OCI-LY7 (cell line): ENCODE measurements around the gene LSAMP. TPM values are rescaled to one million over a fixed set of nuclear protein-coding genes. Genes with fewer than 3 reads are reported as not detected.

ENCODE experiments used
- BruUV-seq: library from RNA; stranded (reverse); fragments of 400-500 nt; replicated peaks from 2 replicates; lab custom pipeline; 2021; lab: Mats Ljungman, UMichigan
- CTCF ChIA-PET: fragments of 300-600 bp; sonication (Branson Sonifier 250); formaldehyde crosslinking; loops from one replicate; lab custom pipeline; 2022; ENCODE audit warnings: antibody characterized with exemption; ENCODE audit not compliant: unreplicated experiment; lab: Charles Lee
- POLR2A ChIA-PET: fragments of 300-600 bp; sonication (Branson Sonifier 250); formaldehyde crosslinking; loops from one replicate; lab custom pipeline; 2022; ENCODE audit warnings: antibody characterized with exemption; lab: Charles Lee
- DNase-seq: peaks from one replicate; pipeline ENCODE4 v3.0.0-alpha.2; 2015; ENCODE audit warnings: low spot score
- H2AFZ ChIP-seq: fragments of 200-600 bp; sonication (generic), shearing (Covaris generic); 2 replicates; pipeline ENCODE4 v1.6.1; 2014; ENCODE audit warnings: mild to moderate bottlenecking, antibody characterized with exemption, low read length, moderate library complexity
- H3K27ac ChIP-seq: fragments of 200-600 bp; sonication (generic); 2 replicates; pipeline ENCODE4 v1.5.1; 2014; ENCODE audit warnings: mixed run types, low read depth, mild to moderate bottlenecking, moderate library complexity, low read length, inconsistent platforms; ENCODE audit not compliant: poor library complexity, severe bottlenecking
- H3K36me3 ChIP-seq: fragments of 200-600 bp; sonication (generic); 2 replicates; pipeline ENCODE4 v1.6.1; 2014; ENCODE audit warnings: mild to moderate bottlenecking, antibody characterized with exemption, low read length, moderate library complexity, mixed read lengths; ENCODE audit not compliant: insufficient read depth
- H3K4me1 ChIP-seq: fragments of 200-600 bp; sonication (generic); 2 replicates; pipeline ENCODE4 v1.5.1; 2014; ENCODE audit warnings: mild to moderate bottlenecking, low read length; ENCODE audit not compliant: insufficient read depth, poor library complexity, severe bottlenecking
- H3K4me2 ChIP-seq: fragments of 200-600 bp; sonication (generic); 2 replicates; pipeline ENCODE4 v1.6.1; 2014; ENCODE audit warnings: mild to moderate bottlenecking, low read length
- H3K4me3 ChIP-seq: fragments of 200-600 bp; sonication (generic); 2 replicates; pipeline ENCODE4 v1.5.1; 2014; ENCODE audit warnings: mild to moderate bottlenecking, low read depth, low read length; ENCODE audit not compliant: poor library complexity, severe bottlenecking
- H3K79me2 ChIP-seq: fragments of 200-600 bp; sonication (generic); 2 replicates; pipeline ENCODE4 v1.6.1; 2016; ENCODE audit warnings: low read depth, mild to moderate bottlenecking, low read length, moderate library complexity, mixed read lengths; ENCODE audit not compliant: insufficient read depth
- H3K9me2 ChIP-seq: fragments of 200-600 bp; sonication (generic); 2 replicates; pipeline ENCODE4 v1.6.1; 2016; ENCODE audit warnings: mild to moderate bottlenecking, low read length, mixed read lengths; ENCODE audit not compliant: insufficient read depth
- H3K9me3 ChIP-seq: fragments of 200-600 bp; sonication (generic); 2 replicates; pipeline ENCODE4 v1.6.1; 2014; ENCODE audit warnings: mild to moderate bottlenecking, mixed run types, low read length, mixed read lengths
- H4K20me1 ChIP-seq: fragments of 200-600 bp; sonication (generic); 2 replicates; pipeline ENCODE4 v1.6.1; 2014; ENCODE audit warnings: mild to moderate bottlenecking, antibody characterized with exemption, low read length, moderate library complexity, mixed read lengths; ENCODE audit not compliant: insufficient read depth
- EZH2phosphoT487 ChIP-seq: fragments of 200-600 bp; sonication (generic); IDR thresholded peaks from 2 replicates; pipeline ENCODE4 v1.6.1; 2018; ENCODE audit warnings: low read depth, borderline replicate concordance, mild to moderate bottlenecking, mixed run types, antibody characterized with exemption, low read length, moderate library complexity, mixed read lengths
- intact Hi-C: fragments of 100-400 bp; cut with micrococcal nuclease; formaldehyde crosslinking; loops from one replicate; pipeline ENCODE4 v1.10.0; 2022; ENCODE audit not compliant: unreplicated experiment
- total RNA-seq, 2 experiments: library from RNA; depleted of rRNA in 1 of 2; stranded (reverse); fragments of >200 nt in 1 of 2; shearing (Covaris generic) in 1 of 2; gene quantifications; 2 replicates each; pipeline ENCODE4 v1.2.3, GENCODE V29; 2014 to 2022
- TF ChIP-seq, protein P1 (sequence below): fragments of 200-600 bp; sonication (generic); conservative IDR thresholded peaks from 2 replicates; pipeline ENCODE4 v1.5.1; 2014; ENCODE audit warnings: mild to moderate bottlenecking, antibody characterized with exemption, low read length, moderate library complexity, mixed read lengths

The LSAMP gene
- total RNA-seq, 2 experiments from 2014 or later, result 1.4 TPM; not detected in 1

DNA sequence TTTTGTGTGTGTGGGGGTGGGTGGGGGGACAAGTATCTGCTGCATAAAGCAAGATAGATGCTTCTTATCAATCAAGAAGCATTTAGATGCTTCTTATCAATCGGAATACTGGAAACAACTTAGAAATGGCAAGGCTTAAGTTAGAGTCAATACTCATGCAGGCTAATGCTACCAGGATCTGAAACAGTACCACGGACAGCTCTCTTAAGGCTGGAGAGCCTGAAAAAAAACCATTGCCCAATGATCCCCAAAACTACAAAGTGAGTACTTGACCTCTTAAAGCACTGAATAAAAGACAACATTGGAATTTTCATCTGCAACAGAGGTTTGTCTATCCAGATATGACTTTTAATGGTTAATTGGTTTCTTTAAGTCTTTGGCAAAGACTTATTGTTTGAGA is 559.7 kb downstream of the LSAMP start:
- H3K4me1 ChIP-seq, result no peaks in the 10 kb centered on the region
- no peaks in the 10 kb centered on the region for H3K36me3 ChIP-seq
- H3K9me2 ChIP-seq, result no peaks in the 10 kb centered on the region
- intact Hi-C loops, result no loop called here
- no peak overlapping the region for H2AFZ ChIP-seq
- no TSS peak for BruUV-seq
- H3K79me2 ChIP-seq, result no peaks in the 10 kb centered on the region
- H4K20me1 ChIP-seq, result no peaks in the 10 kb centered on the region
- no peaks in the 10 kb centered on the region for H3K9me3 ChIP-seq
- no peak overlapping the region for H3K27ac ChIP-seq
- no peak for DNase-seq
- ChIA-PET CTCF (no interaction called here), POLR2A (no interaction called here)
- TF ChIP-seq, protein P1, sequence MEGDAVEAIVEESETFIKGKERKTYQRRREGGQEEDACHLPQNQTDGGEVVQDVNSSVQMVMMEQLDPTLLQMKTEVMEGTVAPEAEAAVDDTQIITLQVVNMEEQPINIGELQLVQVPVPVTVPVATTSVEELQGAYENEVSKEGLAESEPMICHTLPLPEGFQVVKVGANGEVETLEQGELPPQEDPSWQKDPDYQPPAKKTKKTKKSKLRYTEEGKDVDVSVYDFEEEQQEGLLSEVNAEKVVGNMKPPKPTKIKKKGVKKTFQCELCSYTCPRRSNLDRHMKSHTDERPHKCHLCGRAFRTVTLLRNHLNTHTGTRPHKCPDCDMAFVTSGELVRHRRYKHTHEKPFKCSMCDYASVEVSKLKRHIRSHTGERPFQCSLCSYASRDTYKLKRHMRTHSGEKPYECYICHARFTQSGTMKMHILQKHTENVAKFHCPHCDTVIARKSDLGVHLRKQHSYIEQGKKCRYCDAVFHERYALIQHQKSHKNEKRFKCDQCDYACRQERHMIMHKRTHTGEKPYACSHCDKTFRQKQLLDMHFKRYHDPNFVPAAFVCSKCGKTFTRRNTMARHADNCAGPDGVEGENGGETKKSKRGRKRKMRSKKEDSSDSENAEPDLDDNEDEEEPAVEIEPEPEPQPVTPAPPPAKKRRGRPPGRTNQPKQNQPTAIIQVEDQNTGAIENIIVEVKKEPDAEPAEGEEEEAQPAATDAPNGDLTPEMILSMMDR, result no peak
- TF ChIP-seq EZH2phosphoT487, result no peak
- no peak overlapping the region for H3K4me3 ChIP-seq
- no peak overlapping the region for H3K4me2 ChIP-seq

DNA sequence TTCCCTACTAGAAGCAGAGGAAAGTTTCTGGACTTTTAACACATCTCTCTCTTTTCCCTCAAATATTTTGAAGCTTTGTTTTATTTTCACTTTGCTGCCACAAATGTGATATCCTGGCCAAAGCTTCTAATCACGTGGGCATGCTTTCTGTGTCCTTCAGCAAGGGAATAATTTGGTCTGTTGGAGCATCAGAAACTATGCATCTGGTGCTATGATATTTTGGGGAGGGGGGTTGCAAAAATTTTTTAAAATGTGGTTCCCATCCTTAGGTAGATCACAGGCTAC is 567.7 kb downstream of the LSAMP start:
- no peaks in the 10 kb centered on the region for H3K36me3 ChIP-seq
- intact Hi-C loops, result loop anchor here (5.0 kb wide), 1 partner anchor 295 kb away; no protein-coding TSS in a partner anchor
- H3K4me1 ChIP-seq, result no peaks in the 10 kb centered on the region
- DNase-seq, result no peak
- no peaks in the 10 kb centered on the region for H4K20me1 ChIP-seq
- no peaks in the 10 kb centered on the region for H3K9me3 ChIP-seq
- BruUV-seq, result no TSS peak
- no peak overlapping the region for H3K4me2 ChIP-seq
- TF ChIP-seq, protein P1, result no peak
- no peak for TF ChIP-seq EZH2phosphoT487
- ChIA-PET CTCF (no interaction called here), POLR2A (no interaction called here)
- no peak overlapping the region for H3K27ac ChIP-seq
- no peaks in the 10 kb centered on the region for H3K79me2 ChIP-seq
- H3K9me2 ChIP-seq, result no peaks in the 10 kb centered on the region
- H3K4me3 ChIP-seq, result no peak overlapping the region
- no peak overlapping the region for H2AFZ ChIP-seq

DNA sequence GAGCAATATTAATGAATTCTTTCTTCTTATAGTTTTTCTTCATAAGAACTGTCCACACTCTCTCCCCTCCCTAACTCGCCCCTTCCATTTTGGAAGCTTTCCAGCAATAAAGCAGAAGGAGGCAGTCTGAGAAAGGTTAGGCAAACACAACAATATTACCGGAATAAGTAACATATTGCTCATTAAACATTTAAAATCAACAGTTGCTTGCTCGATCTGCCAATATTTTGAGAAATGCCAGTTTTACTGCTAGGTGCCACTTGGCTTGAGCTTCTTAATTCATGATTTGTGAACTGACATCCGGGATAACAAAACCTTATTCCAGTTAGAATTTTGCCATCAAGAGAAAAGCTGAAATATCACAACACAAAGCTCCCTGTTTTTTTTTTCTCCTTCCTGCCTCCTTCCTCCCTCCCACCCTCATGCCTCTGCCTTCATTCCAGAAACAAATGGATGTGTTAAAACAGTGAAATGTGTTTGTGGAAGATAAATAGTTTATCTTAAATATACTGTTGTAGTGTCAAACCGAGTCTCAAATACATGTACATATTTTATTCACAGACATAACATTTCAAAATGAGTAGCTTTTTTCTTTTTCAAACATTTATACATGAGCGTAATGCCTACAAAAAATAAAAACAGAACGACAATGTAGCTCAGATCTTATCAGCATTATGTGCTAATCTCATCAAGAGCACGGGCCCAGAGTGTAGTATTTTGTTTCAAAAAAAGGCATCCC is 568.2 kb downstream of the LSAMP start:
- no peak for DNase-seq
- Histone ChIP-seq H3K4me3 (no peak overlapping the region), H3K79me2 (no peaks in the 10 kb centered on the region), H3K9me3 (no peaks in the 10 kb centered on the region), H3K9me2 (no peaks in the 10 kb centered on the region), H3K4me1 (no peaks in the 10 kb centered on the region), H3K27ac (no peak overlapping the region), H3K4me2 (no peak overlapping the region), H4K20me1 (no peaks in the 10 kb centered on the region), H2AFZ (no peak overlapping the region), H3K36me3 (no peaks in the 10 kb centered on the region)
- TF ChIP-seq EZH2phosphoT487, result no peak
- TF ChIP-seq, protein P1, result no peak
- no TSS peak for BruUV-seq
- CTCF ChIA-PET, result no interaction called here
- intact Hi-C loops, result loop anchor here (5.0 kb wide), 1 partner anchor 295 kb away; no protein-coding TSS in a partner anchor
- POLR2A ChIA-PET, result interaction anchor here (0.6 kb wide), 1 partner anchor 689 kb away, joined by 3 read pairs; no protein-coding TSS in a partner anchor
